HG03571 (cell line): ENCODE measurements around the gene SLCO3A1.
"Not testable (repeated sequence)": the region's sequence is repeated elsewhere in the genome, so short reads cannot be mapped to it uniquely, and the experiment has no call there.

Experiments
- ATAC-seq: cut with Tn5 transposase; IDR thresholded peaks from one replicate; pipeline ENCODE4 v1.9.1; 2021; ENCODE audit not compliant: unreplicated experiment

SLCO3A1 gene

DNA sequence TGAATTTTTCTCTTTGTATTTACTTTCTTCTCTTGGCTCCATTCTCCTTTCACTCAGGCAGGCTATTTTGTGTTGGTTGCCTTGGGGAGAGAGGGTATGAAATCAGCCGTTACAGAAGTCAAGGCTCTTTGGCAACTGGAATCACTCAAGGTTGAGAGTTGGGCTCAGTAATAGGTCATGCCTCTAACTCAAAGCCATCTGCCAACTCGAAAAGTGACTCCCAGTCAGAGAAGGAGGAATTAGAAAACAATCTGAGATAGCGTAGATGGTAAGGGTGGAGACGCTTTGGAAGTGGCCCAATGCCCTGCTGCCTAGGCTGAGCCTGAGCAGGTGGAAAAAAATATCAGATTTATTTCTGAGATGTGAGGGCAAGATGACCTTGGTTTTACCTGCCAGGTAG, 334.5 kb downstream of the SLCO3A1 start:
- no peak for ATAC-seq

DNA sequence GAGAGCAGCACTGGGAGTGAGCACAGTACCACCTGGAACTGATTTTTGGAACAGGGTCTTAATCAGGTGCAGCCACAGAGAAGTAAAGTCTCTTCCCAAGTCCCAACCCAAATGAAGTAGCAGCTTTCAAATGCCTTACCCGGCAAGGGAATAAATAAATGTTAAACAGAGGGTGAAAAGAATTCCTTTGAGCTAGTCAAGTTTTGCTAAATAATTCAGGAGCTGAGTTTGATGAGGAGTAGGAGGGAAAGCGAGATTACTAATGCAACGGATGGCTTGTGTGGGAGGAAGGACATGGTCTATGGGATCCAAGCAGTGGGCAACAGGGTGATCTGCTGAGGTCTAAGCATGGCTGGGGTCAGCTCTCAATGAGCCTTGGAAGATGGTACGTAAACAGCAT, 335.7 kb downstream of the SLCO3A1 start:
- no peak for ATAC-seq

DNA sequence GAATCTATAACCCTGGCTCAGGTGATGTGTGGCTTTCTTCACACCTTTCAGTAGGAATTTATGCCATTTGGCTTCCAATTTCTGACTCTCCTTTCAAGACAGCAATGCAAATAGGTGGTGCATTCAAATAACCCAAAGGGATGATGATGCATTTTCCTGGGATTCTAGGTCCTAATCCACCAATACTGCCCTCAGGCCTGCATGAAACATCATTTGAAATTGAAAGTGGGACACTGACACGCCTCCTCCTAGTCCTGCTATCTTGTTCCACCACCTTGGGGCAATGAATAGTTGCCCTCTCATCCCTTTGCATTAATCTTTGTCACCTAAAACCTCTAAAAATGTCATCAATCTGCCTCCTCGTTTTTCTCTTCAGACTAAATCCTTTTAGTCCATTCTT, 341.7 kb downstream of the SLCO3A1 start:
- no peak for ATAC-seq

DNA sequence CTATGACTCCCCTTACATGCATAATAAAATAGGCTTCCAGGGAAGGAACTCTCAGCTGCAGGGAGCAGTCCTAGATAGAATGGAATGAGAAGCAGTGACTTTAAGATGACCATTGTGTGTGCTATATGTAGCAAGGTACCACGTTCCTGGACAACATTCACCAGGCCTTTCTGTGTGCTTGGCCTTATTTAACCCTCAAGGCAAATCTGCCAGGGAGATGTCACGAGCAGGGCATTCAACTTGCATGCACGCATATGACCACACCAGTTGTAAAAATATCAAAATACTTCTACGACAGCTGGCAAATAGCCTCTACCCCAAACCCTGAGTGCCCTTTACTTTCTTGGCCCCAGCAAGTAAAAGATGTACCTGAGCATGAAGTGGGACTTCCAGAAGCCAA, 342.8 kb downstream of the SLCO3A1 start:
- no peak for ATAC-seq

DNA sequence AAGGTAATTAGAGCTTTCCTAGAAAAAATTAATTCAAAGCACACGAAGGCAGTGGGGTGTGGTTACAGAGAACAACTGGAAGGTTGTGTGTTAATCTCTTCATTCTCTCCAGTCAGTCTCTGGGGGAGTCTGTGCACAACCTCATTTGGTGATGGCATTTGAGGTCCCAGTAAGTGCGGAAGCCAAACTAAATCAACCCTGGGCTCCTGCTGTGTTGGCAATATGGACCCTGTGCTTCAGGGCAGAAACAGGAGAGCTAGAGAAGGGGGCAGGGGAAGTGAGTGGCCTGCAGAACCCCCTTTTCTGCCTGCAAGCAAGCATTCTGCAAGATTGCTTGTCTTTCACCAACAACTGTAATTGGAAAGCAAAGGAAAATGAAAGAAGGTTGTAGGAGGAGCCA, 344.2 kb downstream of the SLCO3A1 start:
- no peak for ATAC-seq

DNA sequence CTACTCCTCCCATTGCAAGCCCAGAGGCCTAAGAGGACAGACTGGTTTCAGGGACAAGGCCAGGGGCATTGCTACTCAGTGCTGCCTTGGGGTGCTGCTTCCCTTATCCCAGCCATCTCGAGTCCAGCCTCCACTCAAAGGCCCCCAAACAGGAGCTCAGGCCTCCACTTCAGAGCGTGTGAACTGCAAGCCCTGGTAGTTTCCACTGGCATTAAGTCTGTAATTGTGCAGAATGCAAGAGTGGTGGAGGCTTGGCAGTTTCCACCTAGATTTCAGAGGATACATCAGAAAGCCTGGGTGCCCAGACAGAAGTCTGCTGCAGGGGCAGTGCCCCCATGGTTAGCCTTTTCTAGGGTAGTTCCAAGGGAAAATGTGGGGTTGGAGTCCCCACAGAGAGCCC, 347.4 kb downstream of the SLCO3A1 start:
- ATAC-seq, result no peak

DNA sequence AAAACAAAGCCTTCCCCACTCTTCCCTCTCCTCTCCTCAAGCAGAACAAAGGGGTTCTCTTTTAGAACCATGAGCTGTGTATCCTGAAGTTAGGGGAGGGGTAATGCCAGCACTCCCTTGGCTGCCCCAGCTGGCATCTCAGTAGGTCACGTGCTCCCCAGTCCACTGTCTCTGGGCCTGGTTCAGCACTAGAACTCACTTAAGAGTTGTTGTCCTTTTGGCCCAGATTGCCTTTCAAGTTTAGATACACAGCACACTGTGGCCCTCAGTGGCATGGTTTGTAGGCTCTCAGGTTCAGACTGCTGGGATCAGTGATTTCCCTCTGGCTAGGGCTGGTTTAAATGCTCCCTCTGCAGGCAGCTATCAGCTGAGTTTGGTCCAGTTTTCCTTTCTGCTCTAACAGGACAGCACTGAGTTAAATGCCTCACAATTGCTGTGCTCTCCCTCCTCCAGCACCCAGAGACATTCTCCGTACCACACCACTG, 351.8 kb downstream of the SLCO3A1 start:
- no peak for ATAC-seq

DNA sequence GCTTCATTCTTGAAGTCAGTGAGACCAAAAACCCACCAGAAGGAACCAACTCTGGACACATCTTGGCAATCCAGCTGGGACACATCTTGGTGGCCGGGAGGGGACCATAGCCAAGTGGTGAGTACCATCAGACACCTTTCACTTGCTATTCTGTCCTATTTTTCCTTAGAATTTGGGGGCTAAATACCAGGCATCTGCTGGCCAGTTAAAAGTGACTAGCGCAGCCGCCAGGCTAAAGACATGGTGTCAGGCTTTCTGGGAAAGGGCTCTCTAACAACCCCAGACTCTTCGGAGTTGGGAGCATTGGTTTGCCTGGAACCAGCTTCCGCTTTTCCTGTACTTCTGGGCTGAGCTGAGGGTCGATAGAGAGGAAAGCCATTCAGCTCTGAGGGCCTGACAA, 354.1 kb downstream of the SLCO3A1 start:
- ATAC-seq, result not testable (repeated sequence)
